HG03354 (cell line): ENCODE measurements around the gene KRT27.
A peak's percentile ranks its signal among the peaks of the same experiment; 100 is the strongest.
"Not testable (repeated sequence)": the region's sequence is repeated elsewhere in the genome, so short reads cannot be mapped to it uniquely, and the experiment has no call there.

Experiments used
- ATAC-seq: cut with Tn5 transposase; IDR thresholded peaks from one replicate; pipeline ENCODE4 v1.9.1; 2021; ENCODE audit warnings: mild to moderate bottlenecking; ENCODE audit not compliant: unreplicated experiment, poor library complexity, severe bottlenecking

KRT27 gene, protein sequence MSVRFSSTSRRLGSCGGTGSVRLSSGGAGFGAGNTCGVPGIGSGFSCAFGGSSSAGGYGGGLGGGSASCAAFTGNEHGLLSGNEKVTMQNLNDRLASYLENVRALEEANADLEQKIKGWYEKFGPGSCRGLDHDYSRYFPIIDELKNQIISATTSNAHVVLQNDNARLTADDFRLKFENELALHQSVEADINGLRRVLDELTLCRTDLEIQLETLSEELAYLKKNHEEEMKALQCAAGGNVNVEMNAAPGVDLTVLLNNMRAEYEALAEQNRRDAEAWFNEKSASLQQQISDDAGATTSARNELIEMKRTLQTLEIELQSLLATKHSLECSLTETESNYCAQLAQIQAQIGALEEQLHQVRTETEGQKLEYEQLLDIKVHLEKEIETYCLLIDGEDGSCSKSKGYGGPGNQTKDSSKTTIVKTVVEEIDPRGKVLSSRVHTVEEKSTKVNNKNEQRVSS

DNA sequence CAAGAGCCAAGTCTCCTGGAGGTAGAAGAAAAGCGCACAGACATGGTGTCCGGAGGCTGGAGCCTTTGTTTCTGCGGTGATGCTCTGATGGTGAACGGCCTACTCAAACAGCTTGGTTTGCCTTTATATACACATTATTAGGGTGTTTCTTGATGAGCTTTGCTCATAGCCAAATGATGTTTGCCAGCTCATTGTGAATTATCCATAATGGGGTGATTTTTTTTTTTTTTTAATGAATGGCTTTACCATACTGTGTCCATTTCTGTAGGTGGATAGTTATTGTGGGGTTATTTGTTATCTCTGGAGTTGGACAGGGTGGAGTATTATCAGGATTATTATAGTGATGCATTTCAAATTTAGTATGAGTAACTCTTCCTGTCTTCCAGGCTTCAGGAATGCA is at the start of gene KRT27:
Gene KRT27, minus strand, starts transcription at position 101 of the 400 bp plus-strand sequence. Its CDS starts 57 bp downstream, at position 44.
- ATAC-seq = no peak

GRCh38 chr17:40830085-40830776 is 47.9 kb upstream of the KRT27 start:
- no peak for ATAC-seq

DNA sequence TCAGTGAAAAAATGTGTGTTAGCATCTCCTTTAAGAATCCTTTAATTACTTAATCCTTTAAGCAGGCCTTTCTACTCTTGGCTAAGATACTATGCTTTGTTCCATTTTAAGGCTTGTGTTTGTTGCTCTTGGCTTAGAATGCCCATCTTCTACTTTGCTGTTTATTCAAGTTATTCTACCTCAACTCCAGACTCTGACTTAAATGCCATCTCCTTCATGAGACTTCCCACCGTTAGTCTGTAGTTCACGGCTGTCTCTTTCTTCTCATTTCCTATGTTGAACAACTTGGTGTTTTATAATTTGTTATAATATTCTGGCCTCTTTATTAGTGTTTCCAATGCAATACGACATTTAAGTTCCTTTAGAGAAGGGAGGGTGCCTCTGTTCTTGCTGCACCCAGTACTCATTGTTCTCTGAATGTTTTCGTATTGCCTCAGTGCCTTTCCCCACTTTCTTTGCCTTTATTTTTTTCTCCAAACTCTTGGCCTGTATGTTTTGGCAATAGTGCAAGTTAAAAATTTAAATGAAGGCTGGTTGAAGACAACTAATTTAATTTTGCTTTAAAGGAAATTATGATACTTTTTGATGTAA is 46.2 kb upstream of the KRT27 start:
- ATAC-seq = no peak

GRCh38 chr17:40827746-40828453 is 45.5 kb upstream of the KRT27 start:
- no peak for ATAC-seq

DNA sequence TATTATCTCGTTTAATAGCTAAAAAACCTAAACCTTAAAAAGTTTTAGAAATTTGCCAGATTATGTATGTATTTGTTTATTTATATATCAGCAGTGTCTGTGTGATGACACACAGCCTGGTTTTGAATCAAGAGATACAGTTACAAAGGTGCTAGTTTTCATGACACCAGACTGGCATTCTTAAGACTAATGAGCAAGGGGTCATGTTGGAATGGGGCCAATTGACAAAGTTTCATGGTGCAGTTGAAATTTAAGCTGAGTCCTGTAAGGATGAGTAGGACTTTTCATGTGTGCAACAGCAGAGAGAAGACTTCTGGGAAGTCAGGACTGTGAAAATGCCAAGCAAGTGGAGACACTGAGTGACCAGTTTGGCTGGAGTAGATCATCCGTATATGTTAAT is 43.2 kb upstream of the KRT27 start:
- ATAC-seq = no peak

- ATAC-seq = no peak
These were observed 41.9 kb upstream of the KRT27 start for GRCh38 chr17:40824015-40824832.

DNA sequence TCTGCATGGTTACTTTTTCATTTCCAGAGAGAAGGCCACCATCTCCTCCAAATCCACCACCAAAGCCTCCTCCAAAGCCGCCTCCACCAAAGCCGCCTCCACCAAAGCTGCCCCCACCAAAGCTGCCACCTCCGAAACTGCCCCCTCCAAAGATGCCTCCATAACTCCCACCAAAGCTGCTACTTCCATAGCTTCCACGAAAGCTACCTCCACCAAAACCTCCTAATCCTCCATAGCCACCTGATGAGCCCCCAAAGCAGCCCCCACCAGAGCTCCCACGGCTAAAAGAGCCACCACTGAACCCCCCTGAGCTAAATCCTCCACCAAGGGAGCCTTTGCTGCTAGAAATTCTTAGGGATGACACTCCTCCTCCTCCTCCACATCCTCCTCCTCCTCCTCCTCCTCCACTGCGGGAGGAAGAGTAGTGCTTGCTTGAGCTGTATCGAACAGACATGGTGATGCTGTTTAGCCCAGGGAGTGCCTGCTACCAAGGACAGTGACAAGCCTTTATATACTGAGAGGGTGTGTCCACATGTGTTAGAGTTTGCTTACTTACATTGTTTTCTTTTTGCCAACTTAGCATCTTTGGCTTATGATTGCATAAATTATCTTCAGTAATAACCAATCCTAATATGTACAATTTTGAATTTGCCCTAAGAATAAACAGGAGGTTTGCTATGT is 39.9 kb upstream of the KRT27 start, which contains the start of gene KRT10:
Gene KRT10, minus strand, starts transcription at position 483 of the 681 bp plus-strand sequence. Its CDS starts 29 bp downstream, at position 454.
- ATAC-seq = no peak

DNA sequence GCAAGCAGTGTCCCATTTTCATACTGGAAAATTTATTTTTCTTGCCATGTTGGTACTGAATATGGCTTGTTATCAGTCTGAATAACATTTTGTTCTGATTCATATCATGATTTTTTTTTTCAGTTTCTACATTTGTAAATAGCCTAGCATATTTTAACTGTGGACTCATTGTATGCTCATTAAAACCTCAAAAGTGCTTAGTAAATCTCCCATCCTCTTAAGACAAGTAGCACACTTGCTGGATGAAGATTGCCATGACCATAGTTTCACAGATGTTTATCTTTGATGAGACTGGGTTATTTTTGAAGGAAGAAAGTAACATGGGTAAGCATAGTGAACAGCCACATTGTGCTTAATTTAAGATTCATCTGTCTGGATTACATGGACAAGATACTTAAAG is 39.2 kb upstream of the KRT27 start:
- ATAC-seq = no peak

DNA sequence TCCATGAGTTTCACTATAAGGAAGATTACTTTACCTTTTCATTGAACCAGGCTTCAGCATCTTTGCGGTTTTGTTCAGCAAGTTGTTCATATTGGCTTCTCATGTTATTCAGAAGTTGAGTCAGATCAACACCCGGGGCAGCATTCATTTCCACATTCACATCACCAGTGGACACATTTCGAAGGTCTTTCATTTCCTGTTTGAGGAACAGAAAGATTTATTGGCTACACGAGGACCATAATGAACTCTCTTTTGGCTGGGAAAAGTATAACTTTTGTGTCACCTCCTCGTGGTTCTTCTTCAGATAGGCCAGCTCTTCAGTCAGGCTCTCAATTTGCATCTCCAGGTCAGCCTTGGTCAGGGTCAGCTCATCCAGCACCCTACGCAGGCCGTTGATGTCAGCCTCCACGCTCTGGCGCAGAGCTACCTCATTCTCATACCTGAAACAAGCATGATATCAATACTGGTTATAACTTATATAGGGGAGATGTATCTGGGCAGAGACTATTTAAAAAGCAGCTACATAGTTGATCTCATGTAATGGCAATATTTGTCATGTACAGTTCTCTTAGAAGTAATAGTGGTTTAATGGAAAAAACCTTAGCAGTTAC is 38.0 kb upstream of the KRT27 start:
- no peak for ATAC-seq

DNA sequence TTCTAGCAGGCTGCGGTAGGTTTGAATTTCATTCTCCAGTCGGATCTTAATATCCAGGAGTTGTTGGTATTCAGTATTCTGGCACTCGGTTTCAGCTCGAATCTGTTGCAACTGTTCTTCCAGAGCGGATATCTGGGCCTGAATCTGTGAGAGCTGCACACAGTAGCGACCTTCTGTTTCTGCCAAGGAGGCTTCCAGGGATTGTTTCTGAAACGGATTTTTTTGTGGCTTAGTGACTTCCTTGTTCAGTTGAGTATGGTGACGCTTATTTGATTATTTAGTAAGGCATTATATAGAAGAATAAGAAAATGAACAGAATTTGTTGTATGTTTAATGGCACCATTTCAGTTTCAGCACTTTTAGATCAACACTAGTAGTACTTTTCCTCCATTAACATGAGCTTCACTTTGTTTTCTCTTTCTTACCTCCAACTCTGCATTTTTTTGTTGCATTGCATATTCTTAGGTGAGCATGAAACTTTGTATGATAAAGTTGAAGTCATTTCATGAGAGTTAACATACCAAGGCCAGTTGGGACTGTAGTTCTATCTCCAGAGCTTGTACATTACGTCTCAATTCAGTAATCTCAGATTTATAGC is 37.3 kb upstream of the KRT27 start:
- ATAC-seq = no peak

DNA sequence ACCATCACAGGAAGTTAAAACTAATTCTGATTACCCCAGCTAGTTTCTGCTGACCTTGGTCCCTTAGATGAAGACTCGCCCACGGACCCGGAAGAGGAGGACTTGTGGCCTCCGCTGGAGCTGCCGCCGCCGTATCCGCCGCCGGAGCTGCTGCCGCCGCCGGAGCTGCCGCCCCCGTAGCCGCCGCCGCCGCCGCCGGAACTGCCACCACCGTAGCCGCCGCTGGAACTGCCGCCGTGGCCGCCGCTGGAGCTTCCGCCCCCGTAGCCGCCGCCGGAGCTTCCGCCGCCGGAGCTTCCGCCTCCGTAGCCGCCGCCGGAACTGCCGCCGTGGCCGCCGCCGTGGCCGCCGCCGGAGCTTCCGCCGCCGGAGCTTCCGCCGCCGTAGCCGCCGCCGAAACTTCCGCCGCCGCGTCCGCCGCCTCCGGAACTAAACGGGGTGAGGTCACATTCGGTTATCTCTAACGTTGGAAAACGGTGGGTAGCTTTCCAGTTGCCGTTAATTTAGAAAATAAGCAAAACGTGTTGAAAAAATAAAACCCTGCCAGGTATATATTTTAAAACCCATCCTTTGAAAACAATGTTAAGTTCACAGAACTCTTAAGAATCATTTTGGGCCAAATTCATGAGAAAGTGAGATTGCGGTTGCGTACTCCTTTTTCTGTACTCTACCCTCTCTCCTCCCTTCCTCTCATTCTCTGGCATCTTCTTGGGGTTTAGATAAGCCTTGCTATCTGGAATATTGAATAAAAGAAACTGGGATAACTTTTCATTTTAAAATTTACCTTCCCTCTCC is 36.6 kb upstream of the KRT27 start:
- ATAC-seq = peak; percentile 90

- no peak for ATAC-seq
These were observed 36.0 kb upstream of the KRT27 start for GRCh38 chr17:40818343-40818732.

- ATAC-seq = no peak
These were observed 34.8 kb upstream of the KRT27 start for GRCh38 chr17:40817103-40817682.

DNA sequence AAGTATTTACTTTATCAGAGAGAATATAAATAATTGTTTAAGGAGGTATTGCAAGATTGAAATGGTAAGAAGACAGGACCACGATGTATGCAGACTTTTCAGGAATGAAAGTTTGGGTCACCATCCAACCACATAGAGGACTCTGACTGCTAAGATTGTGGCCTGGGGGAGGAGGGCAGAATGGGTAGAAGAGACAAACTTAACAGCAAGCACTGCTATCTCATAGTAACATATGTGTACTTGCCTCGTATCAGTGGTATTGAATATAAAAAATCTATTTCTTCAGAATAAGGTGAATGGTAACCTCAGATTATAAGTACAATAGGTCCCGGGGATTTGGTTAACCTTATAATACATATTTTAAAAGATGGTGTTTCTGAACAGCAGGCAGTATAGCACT is 34.2 kb upstream of the KRT27 start:
- ATAC-seq = no peak

- no peak for ATAC-seq
These were observed 33.0 kb upstream of the KRT27 start for GRCh38 chr17:40815381-40815780.

GRCh38 chr17:40814657-40815056 is 32.3 kb upstream of the KRT27 start:
- ATAC-seq = not testable (repeated sequence)

GRCh38 chr17:40813804-40814203 is 31.5 kb upstream of the KRT27 start:
- no peak for ATAC-seq
